ENCODE results near the gene DAAM2.
A peak's percentile ranks its signal among the peaks of the same experiment; 100 is the strongest.

The DAAM2 gene

DNA sequence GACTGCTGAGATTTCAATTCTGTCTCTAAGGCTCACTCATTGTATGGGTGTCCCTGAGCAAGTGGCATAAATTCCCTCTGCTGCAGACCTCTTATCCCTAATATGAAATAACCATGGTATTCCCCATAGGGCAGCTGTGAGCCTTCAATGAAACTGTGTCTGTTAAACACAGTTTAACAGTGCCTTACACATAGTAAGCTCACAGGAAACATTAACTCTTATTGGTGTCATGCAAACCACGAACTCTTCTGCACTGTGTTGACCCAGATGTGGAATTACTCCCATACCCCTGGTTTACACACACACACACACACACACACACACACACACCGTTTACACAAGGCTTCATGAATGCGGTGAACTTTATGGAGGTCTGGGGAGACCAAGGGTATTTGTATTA lies 23.2 kb downstream of the DAAM2 start:
- peaks cover 0 to 7% of the 10 kb centered on the region in 2 donors for H3K4me1 ChIP-seq (ENCODE audit: control insufficient read depth in 2 of 2, insufficient read depth in 2 of 2, low read length in 2 of 2)

DNA sequence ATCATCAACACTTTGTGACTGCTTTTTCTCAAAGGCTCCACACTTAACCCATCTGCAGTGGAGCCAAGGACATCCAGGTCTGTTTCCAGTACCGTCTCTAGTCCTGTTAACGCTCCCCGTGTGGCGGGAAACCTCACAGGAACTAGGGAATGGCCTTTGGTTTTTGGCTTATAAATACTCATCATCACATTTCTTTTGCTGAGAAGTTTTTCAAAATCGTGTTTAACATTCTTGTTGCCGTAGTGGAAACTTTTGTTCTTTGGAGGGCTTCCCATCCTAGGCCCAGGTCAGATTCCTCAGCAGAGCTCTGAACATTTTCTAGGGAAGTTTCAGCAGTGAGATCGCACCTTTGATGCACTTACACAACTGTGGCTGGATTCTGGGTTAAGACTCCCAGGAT lies 24.6 kb downstream of the DAAM2 start:
- Histone ChIP-seq H3K27me3 (ENCODE audit: control insufficient read depth in 2 of 2, insufficient read depth in 2 of 2, low read length in 2 of 2) (no peaks in the 10 kb centered on the region), H3K9ac (ENCODE audit: low read depth in 1 of 2, low read length in 2 of 2) (no peak overlapping the region), H3K4me3 (ENCODE audit: low read length in 2 of 2) (no peak overlapping the region), H3K4me1 (ENCODE audit: control insufficient read depth in 2 of 2, insufficient read depth in 2 of 2, low read length in 2 of 2) (peaks cover 0 to 6% of the 10 kb centered on the region in 2 donors), H3K27ac (ENCODE audit: low read depth in 2 of 2, low read length in 2 of 2) (no peak overlapping the region), H3K9me3 (ENCODE audit: control insufficient read depth in 2 of 2, low read length in 2 of 2) (no peaks in the 10 kb centered on the region), H3K36me3 (ENCODE audit: control insufficient read depth in 2 of 2, insufficient read depth in 2 of 2, low read length in 2 of 2) (no peaks in the 10 kb centered on the region)

More for the DNA sequence above, 23.2 kb downstream of the DAAM2 start:
- Histone ChIP-seq H3K4me3 (ENCODE audit: low read length in 2 of 2) (no peak overlapping the region), H3K9me3 (ENCODE audit: control insufficient read depth in 2 of 2, low read length in 2 of 2) (no peaks in the 10 kb centered on the region), H3K27ac (ENCODE audit: low read depth in 2 of 2, low read length in 2 of 2) (no peak overlapping the region), H3K27me3 (ENCODE audit: control insufficient read depth in 2 of 2, insufficient read depth in 2 of 2, low read length in 2 of 2) (no peaks in the 10 kb centered on the region), H3K9ac (ENCODE audit: low read depth in 1 of 2, low read length in 2 of 2) (no peak overlapping the region), H3K36me3 (ENCODE audit: control insufficient read depth in 2 of 2, insufficient read depth in 2 of 2, low read length in 2 of 2) (no peaks in the 10 kb centered on the region)

DNA sequence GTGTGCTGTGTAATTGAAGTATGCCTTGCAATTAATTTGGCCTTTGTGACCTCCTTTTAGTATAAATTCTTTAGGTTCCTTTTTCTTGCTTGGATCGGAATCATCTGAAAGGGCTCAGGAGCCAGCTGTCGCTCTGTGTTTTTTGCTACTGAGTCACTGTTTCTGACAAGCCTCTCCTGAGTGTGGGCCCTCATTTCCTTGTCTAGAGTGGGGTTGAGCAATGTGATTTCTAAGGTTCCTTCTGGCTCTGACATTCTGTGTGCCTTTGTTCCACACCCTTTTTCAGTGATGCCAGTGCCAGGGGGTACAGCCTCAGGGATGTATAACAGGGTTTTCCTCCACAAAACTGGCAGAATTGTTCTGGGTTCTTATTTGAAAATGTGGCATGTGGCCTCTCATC lies 26.5 kb downstream of the DAAM2 start:
- H3K27me3 ChIP-seq (ENCODE audit: control insufficient read depth in 2 of 2, insufficient read depth in 2 of 2, low read length in 2 of 2) = no peaks in the 10 kb centered on the region
- H3K4me1 ChIP-seq (ENCODE audit: control insufficient read depth in 2 of 2, insufficient read depth in 2 of 2, low read length in 2 of 2) = peaks cover 3 to 10% of the 10 kb centered on the region in 2 donors
- H3K27ac ChIP-seq (ENCODE audit: low read depth in 2 of 2, low read length in 2 of 2) = peak overlapping the region in 1 of 2 donors; percentile 7
- no peaks in the 10 kb centered on the region for H3K36me3 ChIP-seq (ENCODE audit: control insufficient read depth in 2 of 2, insufficient read depth in 2 of 2, low read length in 2 of 2)
- H3K9ac ChIP-seq (ENCODE audit: low read depth in 1 of 2, low read length in 2 of 2) = no peak overlapping the region
- H3K9me3 ChIP-seq (ENCODE audit: control insufficient read depth in 2 of 2, low read length in 2 of 2) = no peaks in the 10 kb centered on the region
- H3K4me3 ChIP-seq (ENCODE audit: low read length in 2 of 2) = no peak overlapping the region

DNA sequence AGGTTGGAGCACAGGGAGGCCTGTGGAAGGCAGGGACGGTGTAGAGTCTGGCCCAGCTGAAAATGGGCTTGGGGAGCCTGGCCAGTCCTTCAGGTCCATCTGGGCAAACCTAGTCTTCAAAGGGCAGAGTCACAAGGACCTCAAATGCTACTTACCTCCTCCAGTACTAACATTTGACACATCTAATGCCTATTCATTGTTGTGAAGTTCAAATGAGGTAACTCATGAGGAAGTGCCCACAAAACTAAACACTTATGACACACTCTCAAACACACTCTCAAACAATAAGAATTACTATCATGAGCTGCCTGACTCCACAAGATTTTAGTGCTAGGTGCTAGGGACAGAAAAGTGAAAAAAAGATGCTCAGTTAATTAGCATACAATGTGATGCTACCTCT lies 27.1 kb downstream of the DAAM2 start:
- Histone ChIP-seq H3K4me3 (ENCODE audit: low read length in 2 of 2) (no peak overlapping the region), H3K27me3 (ENCODE audit: control insufficient read depth in 2 of 2, insufficient read depth in 2 of 2, low read length in 2 of 2) (no peaks in the 10 kb centered on the region), H3K27ac (ENCODE audit: low read depth in 2 of 2, low read length in 2 of 2) (peak overlapping the region in 1 of 2 donors; percentile 7), H3K36me3 (ENCODE audit: control insufficient read depth in 2 of 2, insufficient read depth in 2 of 2, low read length in 2 of 2) (no peaks in the 10 kb centered on the region), H3K9ac (ENCODE audit: low read depth in 1 of 2, low read length in 2 of 2) (no peak overlapping the region), H3K9me3 (ENCODE audit: control insufficient read depth in 2 of 2, low read length in 2 of 2) (no peaks in the 10 kb centered on the region), H3K4me1 (ENCODE audit: control insufficient read depth in 2 of 2, insufficient read depth in 2 of 2, low read length in 2 of 2) (peaks cover 3 to 11% of the 10 kb centered on the region in 2 donors)

DNA sequence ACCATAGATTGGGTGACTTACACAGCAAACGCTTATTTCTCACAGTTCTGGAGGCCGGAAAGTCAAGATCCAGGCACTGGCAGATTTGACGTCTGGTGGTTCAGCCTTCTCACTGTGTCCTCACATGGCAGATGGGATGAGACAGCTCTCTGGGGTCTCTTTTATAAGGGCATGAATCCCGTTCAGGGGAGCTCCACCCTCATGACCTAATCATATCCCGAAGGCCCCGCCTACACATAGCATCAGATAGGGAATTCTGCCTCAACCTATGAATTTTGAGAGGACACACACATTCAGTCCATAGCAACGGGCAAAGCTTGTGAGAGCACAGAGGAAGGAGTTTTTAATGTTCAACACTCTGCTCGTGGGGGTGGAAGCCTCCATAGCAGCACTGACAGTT lies 27.5 kb downstream of the DAAM2 start:
- H3K4me1 ChIP-seq (ENCODE audit: control insufficient read depth in 2 of 2, insufficient read depth in 2 of 2, low read length in 2 of 2) = peaks cover 3 to 11% of the 10 kb centered on the region in 2 donors
- H3K27ac ChIP-seq (ENCODE audit: low read depth in 2 of 2, low read length in 2 of 2) = no peak overlapping the region
- no peaks in the 10 kb centered on the region for H3K9me3 ChIP-seq (ENCODE audit: control insufficient read depth in 2 of 2, low read length in 2 of 2)
- no peak overlapping the region for H3K4me3 ChIP-seq (ENCODE audit: low read length in 2 of 2)
- H3K9ac ChIP-seq (ENCODE audit: low read depth in 1 of 2, low read length in 2 of 2) = no peak overlapping the region
- H3K36me3 ChIP-seq (ENCODE audit: control insufficient read depth in 2 of 2, insufficient read depth in 2 of 2, low read length in 2 of 2) = no peaks in the 10 kb centered on the region
- H3K27me3 ChIP-seq (ENCODE audit: control insufficient read depth in 2 of 2, insufficient read depth in 2 of 2, low read length in 2 of 2) = no peaks in the 10 kb centered on the region

DNA sequence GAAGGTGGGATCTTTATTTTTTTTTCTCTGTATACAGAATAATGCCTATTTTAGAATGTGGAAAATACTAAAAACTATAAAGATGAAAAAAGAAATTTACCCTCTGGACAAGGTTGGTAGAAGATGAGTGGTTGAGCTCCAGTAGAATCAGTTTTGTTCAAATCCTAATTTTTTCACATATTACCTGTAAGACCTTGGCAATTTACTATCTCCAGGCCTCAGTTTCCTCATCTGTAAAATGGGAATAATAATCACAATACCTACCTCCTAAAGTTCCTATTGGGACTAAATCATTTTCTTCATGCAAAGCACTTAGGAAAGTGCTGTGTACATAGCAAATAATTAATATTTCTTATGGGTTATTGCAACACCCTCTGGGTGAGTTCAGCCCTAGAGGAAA lies 28.4 kb downstream of the DAAM2 start:
- no peak overlapping the region for H3K4me3 ChIP-seq (ENCODE audit: low read length in 2 of 2)
- peak overlapping the region in 1 of 2 donors; percentile 54 for H3K27ac ChIP-seq (ENCODE audit: low read depth in 2 of 2, low read length in 2 of 2)
- no peaks in the 10 kb centered on the region for H3K9me3 ChIP-seq (ENCODE audit: control insufficient read depth in 2 of 2, low read length in 2 of 2)
- H3K27me3 ChIP-seq (ENCODE audit: control insufficient read depth in 2 of 2, insufficient read depth in 2 of 2, low read length in 2 of 2) = no peaks in the 10 kb centered on the region
- peaks cover 3 to 11% of the 10 kb centered on the region in 2 donors for H3K4me1 ChIP-seq (ENCODE audit: control insufficient read depth in 2 of 2, insufficient read depth in 2 of 2, low read length in 2 of 2)
- no peaks in the 10 kb centered on the region for H3K36me3 ChIP-seq (ENCODE audit: control insufficient read depth in 2 of 2, insufficient read depth in 2 of 2, low read length in 2 of 2)
- no peak overlapping the region for H3K9ac ChIP-seq (ENCODE audit: low read depth in 1 of 2, low read length in 2 of 2)

DNA sequence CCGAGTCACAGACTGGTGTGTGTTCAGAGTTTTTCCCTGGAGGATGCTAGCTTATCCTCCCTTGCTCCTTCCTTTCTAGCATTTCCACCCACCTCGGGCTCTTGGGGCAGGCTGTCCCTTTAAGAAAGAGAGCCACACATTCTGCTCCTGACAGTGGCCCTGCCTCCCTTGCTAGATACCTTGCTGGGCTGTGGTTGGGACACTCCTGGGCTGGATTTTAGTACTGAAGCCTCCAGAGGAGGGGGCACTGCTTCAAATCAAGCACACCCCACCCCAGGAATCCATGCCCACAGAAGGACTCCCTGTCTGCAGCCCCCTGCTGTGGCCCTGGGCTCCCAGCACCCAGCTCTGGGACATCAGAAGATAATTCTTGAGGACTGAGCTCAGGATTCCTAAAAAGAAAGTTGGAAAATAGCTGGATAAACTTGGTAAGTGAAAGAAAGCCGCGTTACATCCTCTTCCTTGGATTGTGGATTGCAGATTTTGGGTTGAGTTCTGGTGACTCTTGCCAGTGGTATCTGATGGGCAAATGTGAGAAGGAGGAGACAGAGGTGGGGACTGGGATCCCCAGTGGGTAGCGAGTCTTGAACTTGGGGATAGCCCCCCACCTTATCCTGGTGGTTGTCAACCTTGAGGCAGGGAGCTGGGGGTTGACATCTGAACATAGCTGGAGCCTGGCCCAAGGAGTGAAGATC lies 29.0 kb downstream of the DAAM2 start:
- peak overlapping the region in 1 of 2 donors; percentile 19 for H3K9ac ChIP-seq (ENCODE audit: low read depth in 1 of 2, low read length in 2 of 2)
- no peak overlapping the region for H3K4me3 ChIP-seq (ENCODE audit: low read length in 2 of 2)
- peaks cover 3 to 11% of the 10 kb centered on the region in 2 donors for H3K4me1 ChIP-seq (ENCODE audit: control insufficient read depth in 2 of 2, insufficient read depth in 2 of 2, low read length in 2 of 2)
- no peaks in the 10 kb centered on the region for H3K9me3 ChIP-seq (ENCODE audit: control insufficient read depth in 2 of 2, low read length in 2 of 2)
- peak overlapping the region; percentile 62 to 70 for H3K27ac ChIP-seq (ENCODE audit: low read depth in 2 of 2, low read length in 2 of 2)
- H3K27me3 ChIP-seq (ENCODE audit: control insufficient read depth in 2 of 2, insufficient read depth in 2 of 2, low read length in 2 of 2) = no peaks in the 10 kb centered on the region
- H3K36me3 ChIP-seq (ENCODE audit: control insufficient read depth in 2 of 2, insufficient read depth in 2 of 2, low read length in 2 of 2) = no peaks in the 10 kb centered on the region

DNA sequence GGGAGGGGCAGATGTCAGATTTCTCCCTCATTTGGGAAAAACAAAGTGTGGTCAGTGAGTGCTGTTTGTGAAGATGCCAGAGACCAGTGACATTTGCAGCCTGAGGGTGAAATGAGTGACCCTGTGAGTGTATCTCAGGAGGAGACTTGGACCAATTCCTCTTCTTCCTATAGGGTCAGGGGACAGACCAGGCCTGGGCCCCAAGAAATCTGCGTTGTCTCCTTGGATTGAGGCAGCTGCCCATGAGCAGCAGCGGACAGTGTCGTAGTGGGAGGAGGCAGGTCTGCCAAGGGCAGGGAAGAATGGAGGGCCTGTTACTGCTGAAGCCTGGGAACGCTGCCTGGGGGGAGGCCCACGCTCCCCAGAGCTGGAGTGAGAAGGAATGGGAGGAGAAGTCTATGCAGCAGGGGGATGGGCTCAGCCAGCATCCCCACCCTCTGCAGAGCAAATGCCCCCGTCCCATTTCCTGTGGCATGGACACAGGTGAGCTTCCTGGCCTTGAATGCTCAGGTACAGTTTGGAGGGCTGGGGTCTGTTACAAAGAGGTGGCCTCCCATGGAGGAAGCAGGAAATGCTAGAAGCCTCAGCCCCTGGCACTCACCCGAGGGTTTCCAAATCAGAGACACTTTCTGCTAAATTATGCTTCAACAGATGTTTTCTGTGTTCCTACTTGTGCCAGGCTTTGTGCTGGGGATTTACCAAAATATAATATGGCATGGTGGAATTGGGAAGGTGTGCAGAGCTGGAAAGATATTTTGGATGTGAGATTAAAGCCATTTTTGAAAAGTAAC lies 29.8 kb downstream of the DAAM2 start:
- no peaks in the 10 kb centered on the region for H3K36me3 ChIP-seq (ENCODE audit: control insufficient read depth in 2 of 2, insufficient read depth in 2 of 2, low read length in 2 of 2)
- peak overlapping the region in 1 of 2 donors; percentile 19 for H3K9ac ChIP-seq (ENCODE audit: low read depth in 1 of 2, low read length in 2 of 2)
- no peaks in the 10 kb centered on the region for H3K9me3 ChIP-seq (ENCODE audit: control insufficient read depth in 2 of 2, low read length in 2 of 2)
- peaks cover 3 to 11% of the 10 kb centered on the region in 2 donors for H3K4me1 ChIP-seq (ENCODE audit: control insufficient read depth in 2 of 2, insufficient read depth in 2 of 2, low read length in 2 of 2)
- H3K4me3 ChIP-seq (ENCODE audit: low read length in 2 of 2) = no peak overlapping the region
- no peaks in the 10 kb centered on the region for H3K27me3 ChIP-seq (ENCODE audit: control insufficient read depth in 2 of 2, insufficient read depth in 2 of 2, low read length in 2 of 2)
- peak overlapping the region; percentile 62 to 70 for H3K27ac ChIP-seq (ENCODE audit: low read depth in 2 of 2, low read length in 2 of 2)

DNA sequence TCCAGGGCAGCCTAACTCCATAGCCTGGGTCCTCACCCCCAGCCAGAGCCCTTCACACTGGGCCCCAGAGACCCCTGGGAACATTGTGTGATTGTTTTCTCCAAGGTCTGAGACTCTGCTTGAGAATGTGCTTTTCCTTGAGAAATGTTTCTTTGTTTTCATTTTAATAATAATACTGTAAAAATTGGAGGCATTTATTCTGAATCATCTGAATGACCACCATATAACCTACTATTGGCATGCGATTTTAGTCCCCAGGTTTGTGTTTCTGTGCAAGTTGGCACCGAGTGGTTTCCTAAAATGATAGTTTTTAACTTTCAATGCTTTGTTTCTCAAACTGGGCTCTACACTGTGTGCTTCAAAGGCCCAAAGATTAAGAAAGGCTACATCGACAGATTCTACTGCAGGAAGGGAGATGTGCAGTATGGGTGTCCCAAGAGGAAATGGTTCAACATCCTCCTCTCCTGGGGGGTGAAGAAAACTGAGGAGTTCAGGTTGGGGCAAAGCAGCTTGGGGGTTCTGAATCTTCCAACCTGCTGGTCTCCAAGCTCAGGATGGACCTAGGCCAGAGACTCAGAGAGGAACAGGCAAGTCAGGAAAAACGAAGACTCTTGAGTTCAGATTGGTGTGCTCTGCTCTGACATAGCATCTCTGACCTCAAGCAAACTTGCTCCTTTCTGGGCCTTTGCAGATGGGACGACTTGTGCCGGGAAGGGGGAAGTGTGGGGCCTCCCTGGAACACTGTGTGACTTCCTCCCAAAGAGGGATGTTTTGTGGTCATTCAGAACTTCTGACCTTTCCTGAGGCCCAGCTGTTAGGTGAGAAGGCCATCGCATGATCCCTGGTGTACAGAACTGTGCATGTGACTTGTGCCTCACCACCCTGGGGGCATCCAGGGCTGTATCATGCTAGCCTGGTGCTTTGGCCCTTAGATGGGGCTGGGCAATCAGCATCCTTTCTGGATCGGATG lies 31.0 kb downstream of the DAAM2 start:
- Histone ChIP-seq H3K36me3 (ENCODE audit: control insufficient read depth in 2 of 2, insufficient read depth in 2 of 2, low read length in 2 of 2) (no peaks in the 10 kb centered on the region), H3K4me3 (ENCODE audit: low read length in 2 of 2) (no peak overlapping the region), H3K4me1 (ENCODE audit: control insufficient read depth in 2 of 2, insufficient read depth in 2 of 2, low read length in 2 of 2) (peaks cover 3 to 11% of the 10 kb centered on the region in 2 donors), H3K9me3 (ENCODE audit: control insufficient read depth in 2 of 2, low read length in 2 of 2) (no peaks in the 10 kb centered on the region), H3K27ac (ENCODE audit: low read depth in 2 of 2, low read length in 2 of 2) (peak overlapping the region; percentile 44 to 70), H3K9ac (ENCODE audit: low read depth in 1 of 2, low read length in 2 of 2) (no peak overlapping the region), H3K27me3 (ENCODE audit: control insufficient read depth in 2 of 2, insufficient read depth in 2 of 2, low read length in 2 of 2) (no peaks in the 10 kb centered on the region)
